Prostate gland (tissue), 2 donors: ENCODE measurements around the gene ADGRB3.

Source experiments
- CTCF ChIP-seq, 4 experiments: fragments of 200-600 bp in 2 of 4; fragments of 450-650 bp in 2 of 4; sonication (generic) in 2 of 4; IDR thresholded peaks; 1 replicate in 3 of 4; 2 replicates in 1 of 4; pipeline ENCODE4 v1.5.1; 2016 to 2019; ENCODE audit warnings: antibody characterized with exemption in 4 of 4, mild to moderate bottlenecking in 2 of 4, moderate library complexity in 2 of 4
- POLR2A ChIP-seq: fragments of 450-650 bp; IDR thresholded peaks from one replicate; pipeline ENCODE4 v1.6.1; 2016; ENCODE audit warnings: antibody characterized with exemption, mild to moderate bottlenecking
- POLR2AphosphoS5 ChIP-seq: sonication (generic); formaldehyde crosslinking; IDR thresholded peaks from one replicate; pipeline ENCODE4 v1.6.1; 2017; ENCODE audit warnings: antibody characterized with exemption

GRCh38 chr6:68652117-68652536 is 17.0 kb downstream of the ADGRB3 start:
- TF ChIP-seq POLR2A, result no peak
- no peak for TF ChIP-seq POLR2AphosphoS5
- TF ChIP-seq CTCF (IDR thresholded peaks at IDR 0.05), result no peak
